Right forelimb (tissue), 1 donor: ENCODE data around the gene BRPF1.

Experiments
- DNase-seq: peaks from one replicate; pipeline ENCODE4 v3.0.0-alpha.2; 2018

Gene BRPF1

GRCh38 chr3:9739181-9739580 lies 7.6 kb downstream of the BRPF1 start:
- DNase-seq, result no peak

GRCh38 chr3:9742560-9742959 lies 11.0 kb downstream of the BRPF1 start:
- DNase-seq, result no peak

DNA sequence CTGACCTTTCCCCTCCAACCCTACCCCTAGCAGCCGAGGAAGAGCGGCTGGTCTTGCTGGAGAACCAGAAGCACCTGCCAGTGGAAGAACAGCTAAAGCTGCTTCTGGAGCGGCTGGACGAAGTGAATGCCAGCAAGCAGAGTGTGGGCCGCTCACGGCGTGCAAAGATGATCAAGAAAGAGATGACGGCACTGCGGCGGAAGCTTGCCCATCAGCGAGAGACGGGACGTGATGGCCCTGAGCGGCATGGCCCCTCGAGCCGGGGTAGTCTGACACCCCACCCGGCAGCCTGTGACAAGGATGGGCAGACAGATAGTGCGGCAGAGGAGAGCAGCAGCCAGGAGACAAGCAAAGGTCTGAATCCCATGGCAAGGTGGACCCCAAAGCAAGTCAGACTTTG lies 12.0 kb downstream of the BRPF1 start:
- DNase-seq, result no peak

- no peak for DNase-seq
These were observed 12.6 kb downstream of the BRPF1 start for GRCh38 chr3:9744162-9744561.

- DNase-seq, result no peak
These were observed 14.0 kb downstream of the BRPF1 start for GRCh38 chr3:9745521-9745920.

DNA sequence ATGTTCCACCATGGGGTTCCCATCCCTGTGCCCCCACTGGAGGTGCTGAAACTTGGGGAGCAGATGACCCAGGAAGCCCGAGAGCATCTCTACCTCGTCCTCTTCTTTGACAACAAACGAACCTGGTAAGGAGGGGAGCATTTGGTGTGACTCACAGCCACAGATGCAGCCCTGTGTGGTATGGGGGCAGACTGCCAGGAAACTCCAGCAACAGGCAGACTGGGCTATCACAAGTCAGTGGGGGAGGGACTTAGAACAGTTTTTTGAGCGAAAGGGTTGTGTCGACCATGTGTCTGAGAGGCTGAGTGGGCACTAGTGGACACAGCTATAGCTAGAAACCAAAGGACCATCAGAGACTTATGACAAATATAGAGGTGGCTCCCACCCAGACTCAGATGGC lies 14.8 kb downstream of the BRPF1 start:
- DNase-seq, result no peak

DNA sequence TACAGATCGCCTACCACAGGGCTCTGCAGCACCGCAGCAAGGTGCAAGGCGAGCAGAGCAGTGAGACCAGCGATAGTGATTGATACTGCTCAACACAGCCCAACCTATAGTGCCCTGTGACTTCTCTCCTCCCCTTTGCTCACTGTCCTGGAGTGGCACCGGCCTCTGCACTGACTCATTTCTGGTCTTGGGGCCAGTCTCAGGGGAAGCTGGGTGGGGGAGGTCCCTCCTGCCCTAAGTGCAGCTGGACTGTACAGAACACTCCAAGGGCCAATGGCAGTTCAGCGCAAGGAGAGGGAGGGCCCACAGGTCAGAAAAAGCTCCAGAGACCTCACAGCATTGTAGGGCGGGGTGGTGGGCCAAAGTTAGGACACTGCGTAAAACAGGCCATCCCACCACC lies 15.7 kb downstream of the BRPF1 start:
- DNase-seq, result no peak

DNA sequence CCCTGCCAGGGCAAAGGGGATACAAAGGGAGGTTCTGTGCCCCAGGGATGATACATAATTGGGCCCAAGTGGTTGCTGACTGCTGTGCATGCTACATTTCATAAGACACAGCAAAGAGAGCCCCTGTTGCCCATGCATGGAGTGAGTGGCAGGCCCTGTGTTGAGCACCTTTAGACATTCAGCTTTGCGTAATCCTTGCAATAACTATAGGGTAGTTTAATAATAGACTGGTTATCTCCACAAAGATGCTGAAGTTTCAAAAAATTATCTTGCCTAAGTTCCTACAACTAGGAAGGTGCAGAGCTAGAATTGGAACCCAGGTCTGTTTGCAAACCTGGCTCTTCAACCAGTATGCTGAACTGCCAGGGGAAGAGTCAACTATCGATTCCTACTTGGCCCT lies 16.5 kb downstream of the BRPF1 start:
- no peak for DNase-seq

GRCh38 chr3:9749296-9749644 lies 17.7 kb downstream of the BRPF1 start:
- no peak for DNase-seq

- peak; percentile 97 for DNase-seq
These were observed 18.4 kb downstream of the BRPF1 start, which contains the start of gene OGG1 for GRCh38 chr3:9749645-9750555. OGG1 (plus strand) TSS chr3:9749952; CDS start chr3:9750287, 335 bp downstream.

GRCh38 chr3:9750556-9751411 lies 19.2 kb downstream of the BRPF1 start:
- no peak for DNase-seq

GRCh38 chr3:9754678-9755077 lies 23.1 kb downstream of the BRPF1 start:
- DNase-seq, result no peak

- no peak for DNase-seq
These were observed 25.9 kb downstream of the BRPF1 start for GRCh38 chr3:9757427-9757826.

DNA sequence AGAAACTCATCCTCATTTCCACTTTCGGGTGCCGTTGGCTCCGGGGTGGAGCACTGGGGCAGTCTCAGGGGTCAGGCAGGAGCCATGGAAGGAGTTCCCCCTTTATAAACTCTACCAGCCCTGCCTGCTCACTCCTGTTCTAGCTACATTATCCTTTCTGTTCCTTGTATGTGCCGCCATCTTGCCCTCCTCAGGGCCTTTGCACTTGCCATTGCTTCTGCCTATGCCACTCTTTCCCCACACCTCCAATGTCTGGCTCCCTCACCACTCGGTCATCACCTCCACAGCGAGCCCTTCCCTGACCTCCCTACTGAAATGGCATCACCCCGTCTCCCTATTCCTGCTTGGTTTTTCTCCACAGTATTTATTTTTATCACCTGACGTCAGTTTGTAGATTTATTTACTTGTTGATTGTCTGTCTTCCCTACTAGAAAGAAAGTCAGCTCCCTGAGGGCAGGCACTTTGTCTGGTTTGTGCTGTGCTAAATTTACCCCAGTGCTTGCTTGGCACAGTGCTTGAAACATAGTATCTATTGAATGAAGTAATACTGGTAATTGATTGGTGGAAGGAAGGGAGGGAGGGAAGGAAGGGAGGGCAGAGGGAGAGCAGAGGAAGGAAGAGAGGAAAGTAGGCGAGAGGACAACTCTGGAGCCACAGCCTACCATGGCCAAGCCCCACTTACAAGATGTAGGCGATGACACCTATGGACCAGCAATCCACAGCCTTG lies 29.4 kb downstream of the BRPF1 start:
- DNase-seq, result no peak

GRCh38 chr3:9761919-9762318 lies 30.4 kb downstream of the BRPF1 start:
- no peak for DNase-seq

DNA sequence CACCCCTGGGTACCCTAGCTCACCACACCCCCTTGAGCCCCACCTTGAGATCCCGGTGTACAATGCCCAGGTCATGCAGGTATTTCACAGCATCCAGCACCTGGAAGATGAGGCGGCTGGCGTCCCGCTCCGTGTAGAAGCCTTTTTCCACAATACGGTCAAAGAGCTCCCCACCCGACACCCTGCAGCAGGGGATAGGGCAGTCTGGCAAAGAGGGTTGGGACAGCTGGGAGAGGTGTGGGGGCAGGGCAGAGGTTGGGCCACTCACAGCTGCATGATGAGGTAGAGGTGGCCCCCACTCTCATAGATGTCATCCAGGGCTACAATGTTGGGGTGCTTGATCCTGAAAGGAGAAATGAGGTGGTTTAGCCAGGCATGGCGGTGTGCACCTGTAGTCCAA lies 31.3 kb downstream of the BRPF1 start:
- DNase-seq, result no peak

GRCh38 chr3:9765865-9766264 lies 34.3 kb downstream of the BRPF1 start:
- no peak for DNase-seq

DNA sequence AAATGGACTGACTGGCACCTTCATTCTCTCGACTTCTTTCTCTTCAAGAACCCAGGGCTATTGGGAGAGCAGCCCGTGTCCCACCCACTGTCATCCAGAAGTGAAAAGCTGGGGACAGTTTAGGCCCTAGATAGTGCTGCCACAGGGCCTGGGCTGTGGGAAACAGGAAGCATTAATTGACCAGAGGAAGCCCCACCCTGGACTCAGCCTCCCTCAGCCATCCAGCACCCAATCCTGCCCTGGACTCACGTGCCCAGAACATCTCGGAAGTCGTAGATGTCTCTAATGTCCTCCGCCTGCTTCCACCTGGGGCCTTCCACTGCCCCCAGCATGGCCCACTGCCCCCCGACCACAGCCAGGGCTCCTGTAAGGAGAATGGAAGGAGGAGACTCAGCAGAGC lies 35.9 kb downstream of the BRPF1 start:
- DNase-seq, result no peak

DNA sequence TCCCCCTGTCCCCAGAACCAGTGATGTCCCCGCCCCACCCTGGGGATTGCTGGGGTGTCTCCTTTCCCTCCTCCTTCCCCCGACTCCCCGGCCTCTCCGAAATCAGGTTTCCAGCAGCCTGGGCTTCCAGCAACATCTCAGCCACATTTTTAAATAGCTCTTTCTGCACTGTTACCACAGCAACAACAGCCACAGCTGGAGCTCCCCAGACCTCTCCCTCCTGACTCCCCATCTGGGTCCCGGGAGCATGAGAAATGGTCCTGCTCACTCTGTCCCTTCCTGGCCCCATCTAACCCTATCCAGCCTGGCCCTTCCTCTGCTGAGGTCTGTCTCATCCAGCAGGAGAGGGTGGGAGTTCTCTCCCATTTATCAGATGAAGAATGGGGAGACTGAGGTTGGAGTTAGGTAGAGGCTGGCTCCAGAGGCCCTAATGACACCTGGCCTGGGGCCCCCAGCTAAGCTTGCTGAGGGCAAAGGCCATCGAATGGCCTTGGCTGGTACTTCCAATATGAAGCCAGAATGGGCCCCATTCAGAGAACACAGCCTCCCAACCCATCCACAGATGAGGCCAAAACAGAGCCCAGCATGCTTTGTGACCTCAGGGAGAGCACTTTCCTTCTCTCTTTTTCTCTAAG lies 36.7 kb downstream of the BRPF1 start:
- DNase-seq, result no peak

DNA sequence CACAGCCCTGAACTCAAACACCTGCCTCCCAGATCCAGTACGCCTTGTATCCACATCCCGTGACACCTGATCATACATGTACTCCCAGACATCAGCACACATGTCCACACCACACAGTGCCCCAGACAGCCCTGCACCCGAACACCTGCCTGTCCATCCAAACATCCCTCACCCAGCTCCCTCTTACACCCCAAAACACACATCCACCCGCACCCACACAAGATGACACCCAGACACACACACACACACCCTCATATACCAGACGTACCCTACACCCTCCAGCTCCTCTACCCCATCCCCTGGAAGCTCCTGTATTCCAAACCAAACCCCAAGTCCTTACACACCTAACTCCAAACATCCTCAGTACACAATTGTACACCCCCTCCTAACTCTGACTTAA lies 37.5 kb downstream of the BRPF1 start:
- DNase-seq, result no peak

DNA sequence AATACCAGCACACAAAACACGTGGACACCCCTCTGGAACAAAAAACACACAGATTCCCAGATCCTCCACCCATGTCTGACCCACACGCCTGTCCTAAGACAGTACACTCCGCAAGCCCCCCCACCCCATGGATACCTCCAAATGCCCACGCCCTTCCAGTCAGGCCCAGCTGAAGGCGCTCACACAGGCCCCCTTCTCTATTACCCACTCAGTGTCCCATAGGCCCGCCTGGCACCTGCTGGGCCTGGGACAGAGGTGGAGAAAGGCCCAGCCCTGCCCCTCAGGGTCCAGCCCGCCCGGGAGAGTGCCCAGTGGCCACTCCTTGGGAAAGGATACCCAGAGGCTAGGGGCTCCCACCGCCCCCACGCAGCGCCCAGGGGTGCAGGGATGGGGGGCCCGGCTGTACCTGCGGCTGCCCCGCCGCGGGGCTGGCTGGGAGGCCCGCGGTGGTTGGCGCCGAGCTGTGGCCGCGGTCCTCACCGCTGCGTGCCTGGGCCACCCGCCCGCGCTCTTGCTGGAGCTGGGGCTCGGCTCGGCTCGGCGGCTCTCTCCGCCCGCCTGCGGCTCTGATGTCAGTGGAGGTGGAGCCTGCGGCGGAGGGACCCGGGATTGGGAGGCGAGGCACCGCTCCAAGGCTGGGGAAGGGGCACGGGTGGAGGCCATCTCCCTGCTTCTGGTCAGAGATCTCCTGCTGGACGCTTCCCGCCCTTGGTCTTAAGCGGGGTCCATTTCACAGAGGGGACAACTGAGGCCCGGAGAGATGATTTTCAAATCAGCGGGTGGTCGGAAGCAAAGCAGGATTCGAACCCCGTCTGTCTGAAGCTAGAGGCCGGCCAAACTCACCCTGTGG lies 38.1 kb downstream of the BRPF1 start, which contains the start of gene CAMK1:
Gene CAMK1, minus strand, starts transcription at position 522 of the 850 bp plus-strand sequence. CDS start 2,198 bp downstream, outside the sequence.
- DNase-seq, result peak; percentile 89
